Measurements from ENCODE around the gene RYR2.

DNA sequence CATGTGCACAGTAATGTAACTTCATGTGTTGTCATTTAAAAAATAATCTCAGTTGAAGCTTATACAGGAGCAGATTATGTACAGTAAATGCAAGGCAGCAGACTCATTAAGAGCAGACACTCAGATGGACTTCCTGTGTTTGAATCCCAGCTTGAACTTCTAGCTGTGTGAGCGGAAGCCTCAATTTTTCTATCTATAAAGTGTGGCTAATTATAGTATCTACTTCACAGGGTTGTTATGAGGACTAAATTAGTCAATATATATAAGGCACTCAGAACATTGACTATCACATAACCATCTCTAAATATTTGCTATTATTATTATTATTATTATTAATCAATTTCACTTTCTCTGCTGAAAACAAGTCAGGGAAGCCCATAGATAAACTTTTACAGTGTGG, 707.1 kb downstream of the RYR2 start:
- no peak for TF ChIP-seq CTBP2 (IDR thresholded peaks at IDR 0.05; ENCODE audit: borderline replicate concordance, insufficient read depth, insufficient read length, low read length)
- TF ChIP-seq POLR2A (IDR thresholded peaks at IDR 0.05; ENCODE audit: control extremely low read depth in 1 of 2, low read depth in 2 of 2, low read length in 2 of 2), result no peak
- TF ChIP-seq EP300 (IDR thresholded peaks at IDR 0.05; ENCODE audit: borderline replicate concordance in 1 of 2, low read depth in 2 of 2, low read length in 2 of 2), result no peak
- TF ChIP-seq SP2 (IDR thresholded peaks at IDR 0.05; ENCODE audit: low read length), result no peak
- TF ChIP-seq RXRA (IDR thresholded peaks at IDR 0.05; ENCODE audit: insufficient read depth, low read depth, low read length), result no peak
- no peak for TF ChIP-seq YY1 (IDR thresholded peaks at IDR 0.05; ENCODE audit: low read depth, low read length)
- no peak for TF ChIP-seq POLR2AphosphoS5 (IDR thresholded peaks at IDR 0.05; ENCODE audit: low read depth, low read length)
- TF ChIP-seq, protein P1, sequence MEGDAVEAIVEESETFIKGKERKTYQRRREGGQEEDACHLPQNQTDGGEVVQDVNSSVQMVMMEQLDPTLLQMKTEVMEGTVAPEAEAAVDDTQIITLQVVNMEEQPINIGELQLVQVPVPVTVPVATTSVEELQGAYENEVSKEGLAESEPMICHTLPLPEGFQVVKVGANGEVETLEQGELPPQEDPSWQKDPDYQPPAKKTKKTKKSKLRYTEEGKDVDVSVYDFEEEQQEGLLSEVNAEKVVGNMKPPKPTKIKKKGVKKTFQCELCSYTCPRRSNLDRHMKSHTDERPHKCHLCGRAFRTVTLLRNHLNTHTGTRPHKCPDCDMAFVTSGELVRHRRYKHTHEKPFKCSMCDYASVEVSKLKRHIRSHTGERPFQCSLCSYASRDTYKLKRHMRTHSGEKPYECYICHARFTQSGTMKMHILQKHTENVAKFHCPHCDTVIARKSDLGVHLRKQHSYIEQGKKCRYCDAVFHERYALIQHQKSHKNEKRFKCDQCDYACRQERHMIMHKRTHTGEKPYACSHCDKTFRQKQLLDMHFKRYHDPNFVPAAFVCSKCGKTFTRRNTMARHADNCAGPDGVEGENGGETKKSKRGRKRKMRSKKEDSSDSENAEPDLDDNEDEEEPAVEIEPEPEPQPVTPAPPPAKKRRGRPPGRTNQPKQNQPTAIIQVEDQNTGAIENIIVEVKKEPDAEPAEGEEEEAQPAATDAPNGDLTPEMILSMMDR (IDR thresholded peaks at IDR 0.05; ENCODE audit: control extremely low read depth in 1 of 3, insufficient read depth in 1 of 3, low read depth in 1 of 3, low read length in 3 of 3), result no peak
